Measurements from ENCODE around the gene PGAP3. TPM values are rescaled to one million over a fixed set of nuclear protein-coding genes. Genes with fewer than 3 reads are reported as not detected.

The PGAP3 gene
- total and polyA plus RNA-seq, 2 of the 4 experiments (the other 2 are of a cell fraction): 4.3 to 9.8 TPM

GRCh38 chr17:39735882-39736281 is 48.0 kb upstream of the PGAP3 start:
- no peak overlapping the region for H3K27ac ChIP-seq (ENCODE audit: insufficient read depth, low read length)
- TF ChIP-seq ELK1 (IDR thresholded peaks at IDR 0.05; ENCODE audit: borderline replicate concordance, low read depth, low read length): no peak
- TF ChIP-seq POLR2A (IDR thresholded peaks at IDR 0.05; ENCODE audit: low read depth, low read length): no peak
- no peak for TF ChIP-seq RAD21 (IDR thresholded peaks at IDR 0.05; ENCODE audit: low read length)
- no peak for TF ChIP-seq NFE2L2 (IDR thresholded peaks at IDR 0.05; ENCODE audit: low read depth, low read length)
- TF ChIP-seq MAZ (IDR thresholded peaks at IDR 0.05; ENCODE audit: borderline replicate concordance, low read depth, low read length): no peak
- TF ChIP-seq MAFK (IDR thresholded peaks at IDR 0.05; ENCODE audit: low read depth, low read length): no peak
- no peaks in the 10 kb centered on the region for H3K9me3 ChIP-seq (ENCODE audit: control insufficient read depth, insufficient read depth, low read length)
- in situ Hi-C loops (cut with MboI; ENCODE audit: low sequenced_read_pairs): no loop called here
- H3K18ac ChIP-seq (ENCODE audit: low read depth, low read length): no peak overlapping the region
- no peak overlapping the region for H3K23ac ChIP-seq (ENCODE audit: low read depth, low read length)
- no peak overlapping the region for H2AK9ac ChIP-seq (replicated peaks; ENCODE audit: low read depth, low read length, poor library complexity)
- no peak overlapping the region for H2AFZ ChIP-seq (replicated peaks; ENCODE audit: low read length, poor library complexity)
- H2BK15ac ChIP-seq (ENCODE audit: low read depth, low read length): no peak overlapping the region
- H3K4me3 ChIP-seq (ENCODE audit: insufficient read depth, low read depth, low read length): no peak overlapping the region
- H3K4ac ChIP-seq (ENCODE audit: low read depth, low read length): no peak overlapping the region
- 25% methylated on average over 1 of the region's 2 CpGs; no CpG with 5 or more reads in 1 of the 2 experiments for WGBS, 2 experiments (ENCODE audit: extremely low coverage in 2 of 2, insufficient read length in 1 of 2)
- H3K56ac ChIP-seq (ENCODE audit: extremely low read depth, insufficient read depth, low read length): no peak overlapping the region
- no peak overlapping the region for H4K5ac ChIP-seq (ENCODE audit: low read depth, low read length)
- H2BK20ac ChIP-seq (ENCODE audit: low read depth, low read length): no peak overlapping the region
- no peak for DNase-seq
- H3K4me1 ChIP-seq (ENCODE audit: control insufficient read depth, insufficient read depth, low read length): peaks cover 16% of the 10 kb centered on the region; the same call in 1 of the 2 replicates
- H3K9ac ChIP-seq (ENCODE audit: low read depth, low read length): no peak overlapping the region
- H3K4me2 ChIP-seq (ENCODE audit: low read depth, low read length): no peak overlapping the region
- no peak overlapping the region for H3K14ac ChIP-seq (replicated peaks; ENCODE audit: low read depth, low read length)
- no peaks in the 10 kb centered on the region for H3K36me3 ChIP-seq (ENCODE audit: control insufficient read depth, insufficient read depth, low read length)
- no peak overlapping the region for H2AK5ac ChIP-seq (ENCODE audit: low read depth, low read length)
- no peak overlapping the region for H2BK5ac ChIP-seq (ENCODE audit: low read depth, low read length, poor library complexity, severe bottlenecking)
- no peak overlapping the region for H4K91ac ChIP-seq (ENCODE audit: insufficient read depth, low read depth, low read length)
- CTCF ChIA-PET: no interaction called here
- no peak overlapping the region for H2BK120ac ChIP-seq (ENCODE audit: low read depth, low read length)
- H3K79me1 ChIP-seq (ENCODE audit: low read depth in 1 of 2, low read length in 2 of 2): no peaks in the 10 kb centered on the region
- dilution Hi-C loops (cut with HindIII; ENCODE audit: low sequenced_read_pairs, unreplicated experiment): no loop called here
- H4K20me1 ChIP-seq (ENCODE audit: insufficient read depth, low read length): no peaks in the 10 kb centered on the region
- intact Hi-C loops (cut with micrococcal nuclease): no loop called here
- H3K27me3 ChIP-seq (ENCODE audit: control insufficient read depth, insufficient read depth, low read length): peaks cover 28% of the 10 kb centered on the region
- no peak overlapping the region for H4K8ac ChIP-seq (ENCODE audit: low read depth in 2 of 2, low read length in 2 of 2)
- POLR2A ChIA-PET (ENCODE audit: unreplicated experiment): no interaction called here
- H3K9me1 ChIP-seq (ENCODE audit: insufficient read depth, low read length): 0 out of 2 replicates have a peak, but pooled peaks cover 6% of the 10 kb centered on the region
- no TSS peak for BruUV-seq (replicated peaks)
- no peak for ATAC-seq (ENCODE audit: low read depth)

Data from IMR-90 (cell line).